Fibroblast of lung (primary cell): Measurements from ENCODE around the gene DIS3L2. TPM values are rescaled to one million over a fixed set of nuclear protein-coding genes. Genes with fewer than 3 reads are reported as not detected.
"Not testable (repeated sequence)": the region's sequence is repeated elsewhere in the genome, so short reads cannot be mapped to it uniquely, and the experiment has no call there.

ENCODE experiments used
- DNase-seq, 2 donors: peaks; one replicate each; pipeline versions ENCODE4 v3.0.0 to v3.0.0-alpha.2; 2010; ENCODE audit warnings: low read depth in 2 of 2
- H2AFZ ChIP-seq: 2 replicates; pipeline ENCODE4 v1.5.1; 2012; ENCODE audit warnings: low read length, control low read depth, inconsistent platforms
- H3K27ac ChIP-seq: 2 replicates; pipeline ENCODE4 v1.5.1; 2011; ENCODE audit warnings: low read length, control low read depth; ENCODE audit not compliant: insufficient read depth
- H3K27me3 ChIP-seq: 2 replicates; pipeline ENCODE4 v1.5.1; 2011; ENCODE audit warnings: mild to moderate bottlenecking, low read length; ENCODE audit not compliant: control insufficient read depth, insufficient read depth
- H3K36me3 ChIP-seq: 2 replicates; pipeline ENCODE4 v1.5.1; 2011; ENCODE audit warnings: low read length; ENCODE audit not compliant: control insufficient read depth, insufficient read depth
- H3K4me1 ChIP-seq: 2 replicates; pipeline ENCODE4 v1.5.1; 2011; ENCODE audit warnings: low read length; ENCODE audit not compliant: control insufficient read depth, insufficient read depth; ENCODE audit errors: extremely low read depth
- H3K4me2 ChIP-seq: 2 replicates; pipeline ENCODE4 v1.5.1; 2011; ENCODE audit warnings: low read length, control low read depth; ENCODE audit not compliant: insufficient read depth; ENCODE audit errors: extremely low read depth
- H3K4me3 ChIP-seq, 4 experiments: fragments of 200-600 bp in 1 of 4; sonication (generic) in 1 of 4; replicated peaks in 1 of 4; 2 replicates each; pipeline ENCODE4 v1.5.1; 2011 to 2016; ENCODE audit warnings: low read length in 4 of 4, low read depth in 3 of 4, mild to moderate bottlenecking in 3 of 4, control low read depth in 2 of 4, inconsistent platforms in 1 of 4, mixed read lengths in 1 of 4; ENCODE audit not compliant: insufficient read depth in 1 of 4; ENCODE audit errors: control extremely low read depth in 1 of 4
- H3K79me2 ChIP-seq: 2 replicates; pipeline ENCODE4 v1.5.1; 2012; ENCODE audit warnings: mild to moderate bottlenecking, low read length, inconsistent platforms; ENCODE audit not compliant: control insufficient read depth, insufficient read depth
- H3K9ac ChIP-seq: 2 replicates; pipeline ENCODE4 v1.5.1; 2011; ENCODE audit warnings: mild to moderate bottlenecking, low read length, control low read depth; ENCODE audit not compliant: insufficient read depth
- H3K9me3 ChIP-seq: 2 replicates; pipeline ENCODE4 v1.5.1; 2012; ENCODE audit warnings: low read depth, low read length; ENCODE audit not compliant: control insufficient read depth, insufficient read depth
- H4K20me1 ChIP-seq: 2 replicates; pipeline ENCODE4 v1.5.1; 2011; ENCODE audit warnings: low read length; ENCODE audit not compliant: control insufficient read depth, insufficient read depth; ENCODE audit errors: extremely low read depth
- CTCF ChIP-seq, 2 donors: IDR thresholded peaks in 1 of 2; conservative IDR thresholded peaks in 1 of 2; 1 replicate in 1 of 2; 2 replicates in 1 of 2; pipeline ENCODE4 v1.5.1; 2011 to 2012; ENCODE audit warnings: low read length in 2 of 2, control low read depth in 1 of 2, inconsistent platforms in 1 of 2, low read depth in 1 of 2, mild to moderate bottlenecking in 1 of 2
- EZH2 ChIP-seq: IDR thresholded peaks from 2 replicates; pipeline ENCODE4 v1.5.1; 2012; ENCODE audit warnings: low read length, control low read depth, mild to moderate bottlenecking; ENCODE audit errors: missing control alignments
- polyA plus RNA-seq, 2 donors: library from polyadenylated mRNA; depleted of rRNA in 1 of 2; stranded (reverse) in 1 of 2; unstranded in 1 of 2; fragments of >200 nt; gene quantifications; 2 replicates each; pipeline ENCODE4 v1.2.1, GENCODE V29; 2011 to 2012; ENCODE audit warnings: missing spikeins in 1 of 2
- total RNA-seq: library from RNA; depleted of rRNA; stranded (reverse); fragments of >200 nt; gene quantifications from 2 replicates; pipeline ENCODE4 v1.2.1, GENCODE V29; 2014

The DIS3L2 gene
- total and polyA plus RNA-seq, 2 donors (not counting 1 experiment from before 2014, with no cell fraction given) = 5.2 to 15.2 TPM

- TF ChIP-seq EZH2 (no peak), CTCF (conservative IDR thresholded peaks at IDR 0.05 in 1 of 2, IDR thresholded peaks at IDR 0.05 in 1 of 2; ENCODE audit: low read depth in 1 of 2, low read length in 2 of 2) (no peak)
- Histone ChIP-seq H3K79me2 (no peaks in the 10 kb centered on the region), H3K36me3 (no peaks in the 10 kb centered on the region), H3K27me3 (no peaks in the 10 kb centered on the region), H2AFZ (no peak overlapping the region), H3K4me3 (no peak overlapping the region), H4K20me1 (no peaks in the 10 kb centered on the region), H3K27ac (no peak overlapping the region), H3K9ac (no peak overlapping the region), H3K9me3 (no peaks in the 10 kb centered on the region), H3K4me2 (no peak overlapping the region), H3K4me1 (no peaks in the 10 kb centered on the region)
- DNase-seq = no peak
Measured at GRCh38 chr2:232321817-232322559, 360.5 kb downstream of the DIS3L2 start.

GRCh38 chr2:232322560-232323327 is 361.2 kb downstream of the DIS3L2 start:
- no peak overlapping the region for H3K4me3 ChIP-seq
- H3K79me2 ChIP-seq = no peaks in the 10 kb centered on the region
- DNase-seq = no peak
- H3K27me3 ChIP-seq = no peaks in the 10 kb centered on the region
- H4K20me1 ChIP-seq = peaks cover 2% of the 10 kb centered on the region
- H3K4me2 ChIP-seq = no peak overlapping the region
- no peak for TF ChIP-seq EZH2
- TF ChIP-seq CTCF (conservative IDR thresholded peaks at IDR 0.05 in 1 of 2, IDR thresholded peaks at IDR 0.05 in 1 of 2; ENCODE audit: low read depth in 1 of 2, low read length in 2 of 2) = no peak
- H3K9ac ChIP-seq = no peak overlapping the region
- H3K27ac ChIP-seq = no peak overlapping the region
- no peaks in the 10 kb centered on the region for H3K4me1 ChIP-seq
- H3K36me3 ChIP-seq = no peaks in the 10 kb centered on the region
- no peaks in the 10 kb centered on the region for H3K9me3 ChIP-seq
- no peak overlapping the region for H2AFZ ChIP-seq

- H3K4me2 ChIP-seq = no peak overlapping the region
- H3K79me2 ChIP-seq = no peaks in the 10 kb centered on the region
- no peaks in the 10 kb centered on the region for H3K9me3 ChIP-seq
- no peaks in the 10 kb centered on the region for H3K36me3 ChIP-seq
- no peak overlapping the region for H3K27ac ChIP-seq
- TF ChIP-seq EZH2 (no peak), CTCF (conservative IDR thresholded peaks at IDR 0.05 in 1 of 2, IDR thresholded peaks at IDR 0.05 in 1 of 2; ENCODE audit: low read depth in 1 of 2, low read length in 2 of 2) (no peak)
- no peaks in the 10 kb centered on the region for H3K27me3 ChIP-seq
- H3K9ac ChIP-seq = no peak overlapping the region
- no peak for DNase-seq
- H4K20me1 ChIP-seq = peaks cover 2% of the 10 kb centered on the region
- no peak overlapping the region for H3K4me3 ChIP-seq
- H2AFZ ChIP-seq = no peak overlapping the region
- no peaks in the 10 kb centered on the region for H3K4me1 ChIP-seq
Measured at GRCh38 chr2:232323328-232323650, 361.8 kb downstream of the DIS3L2 start.

GRCh38 chr2:232323967-232324366 is 362.5 kb downstream of the DIS3L2 start:
- not testable (repeated sequence) for H3K4me3 ChIP-seq, DNase-seq, H3K27me3 ChIP-seq, H3K4me2 ChIP-seq, H3K79me2 ChIP-seq, H3K36me3 ChIP-seq, H3K4me1 ChIP-seq, H4K20me1 ChIP-seq, H3K9ac ChIP-seq, H3K27ac ChIP-seq, H2AFZ ChIP-seq, H3K9me3 ChIP-seq
